SK-N-SH (cell line): Measurements from ENCODE around the gene JAG2. TPM values are rescaled to one million over a fixed set of nuclear protein-coding genes. Genes with fewer than 3 reads are reported as not detected.

ENCODE experiments used
- CTCF ChIA-PET: fragments of 300-600, 350-600 bp; formaldehyde crosslinking; extraction: SDS; loops from one replicate; lab custom pipeline; 2021; lab: Yijun Ruan, JAX
- POLR2A ChIA-PET: fragments of 350-600 bp; sonication (Branson Sonifier 250); formaldehyde crosslinking; extraction: SDS; loops from one replicate; lab custom pipeline; 2020; ENCODE audit warnings: antibody characterized with exemption, inconsistent platforms; lab: Yijun Ruan, JAX
- DNase-seq: peaks from one replicate; pipeline ENCODE4 v3.0.0; 2012
- H2AFZ ChIP-seq: fragments of 200-600 bp; sonication (generic); 2 replicates; pipeline ENCODE4 v1.8.1; 2016; ENCODE audit warnings: antibody characterized with exemption, mild to moderate bottlenecking, low read depth
- H3F3A ChIP-seq: fragments of 200-600 bp; sonication (generic); replicated peaks from 2 replicates; pipeline ENCODE3; 2016; ENCODE audit warnings: antibody characterized with exemption, mild to moderate bottlenecking; ENCODE audit not compliant: insufficient read depth
- H3K27ac ChIP-seq, 2 experiments: fragments of 200-500 bp in 1 of 2; fragments of 200-600 bp in 1 of 2; sonication (Bioruptor generic) in 1 of 2; sonication (generic), shearing (Covaris generic) in 1 of 2; 2 replicates each; pipeline versions ENCODE4 v1.5.1 to v1.6.1; 2014 to 2016; ENCODE audit warnings: low read depth in 2 of 2, inconsistent platforms in 1 of 2, low read length in 1 of 2, mild to moderate bottlenecking in 1 of 2, mixed read lengths in 1 of 2
- H3K27me3 ChIP-seq: fragments of 200-600 bp; sonication (generic), shearing (Covaris generic); 2 replicates; pipeline ENCODE4 v1.6.1; 2016; ENCODE audit warnings: mixed run types; ENCODE audit not compliant: insufficient read depth
- H3K36me3 ChIP-seq, 2 experiments: fragments of 200-500 bp in 1 of 2; fragments of 200-600 bp in 1 of 2; sonication (Bioruptor generic) in 1 of 2; sonication (generic) in 1 of 2; replicated peaks in 1 of 2; 2 replicates each; pipeline versions ENCODE3 to v1.5.1; 2014 to 2016; ENCODE audit warnings: low read length in 1 of 2, mild to moderate bottlenecking in 1 of 2; ENCODE audit not compliant: insufficient read depth in 2 of 2, control insufficient read depth in 1 of 2
- H3K4me1 ChIP-seq, 2 experiments: fragments of 200-500 bp in 1 of 2; fragments of 200-600 bp in 1 of 2; sonication (Bioruptor generic) in 1 of 2; sonication (generic), shearing (Covaris generic) in 1 of 2; 2 replicates each; pipeline versions ENCODE4 v1.5.1 to v1.6.1; 2014 to 2016; ENCODE audit warnings: low read depth in 1 of 2, low read length in 1 of 2, mixed run types in 1 of 2; ENCODE audit not compliant: insufficient read depth in 2 of 2, control insufficient read depth in 1 of 2
- H3K4me2 ChIP-seq: fragments of 200-600 bp; sonication (generic), shearing (Covaris generic); 2 replicates; pipeline ENCODE4 v1.6.1; 2017; ENCODE audit warnings: mixed run types
- H3K4me3 ChIP-seq, 2 experiments: fragments of 200-500 bp in 1 of 2; fragments of 200-600 bp in 1 of 2; sonication (Bioruptor generic) in 1 of 2; sonication (generic), shearing (Covaris generic) in 1 of 2; 2 replicates each; pipeline versions ENCODE4 v1.5.1 to v1.8.1; 2014 to 2016; ENCODE audit warnings: low read depth in 2 of 2, inconsistent platforms in 1 of 2, low read length in 1 of 2, mild to moderate bottlenecking in 1 of 2, mixed read lengths in 1 of 2, moderate library complexity in 1 of 2
- H3K79me2 ChIP-seq: fragments of 200-600 bp; sonication (generic); 2 replicates; pipeline ENCODE4 v1.8.1; 2017; ENCODE audit warnings: mild to moderate bottlenecking; ENCODE audit not compliant: insufficient read depth
- H3K9ac ChIP-seq: fragments of 200-600 bp; sonication (generic); 2 replicates; pipeline ENCODE4 v1.6.1; 2017; ENCODE audit warnings: mixed run types
- H3K9me2 ChIP-seq: fragments of 200-600 bp; sonication (generic); 2 replicates; pipeline ENCODE4 v1.6.1; 2017; ENCODE audit warnings: mixed run types
- H3K9me3 ChIP-seq: fragments of 200-600 bp; sonication (generic); 2 replicates; pipeline ENCODE4 v1.6.1; 2017; ENCODE audit warnings: mixed run types, mild to moderate bottlenecking, moderate library complexity
- H4K20me1 ChIP-seq: fragments of 200-600 bp; sonication (generic); 2 replicates; pipeline ENCODE4 v1.6.1; 2017; ENCODE audit warnings: mild to moderate bottlenecking, mixed run types; ENCODE audit not compliant: insufficient read depth
- CHD2 ChIP-seq: fragments of 150-350 bp; IDR thresholded peaks from 2 replicates; pipeline ENCODE4 v1.6.1; 2018; ENCODE audit warnings: low read length; ENCODE audit not compliant: partially characterized antibody
- EP300 ChIP-seq, 2 experiments: IDR thresholded peaks; 2 replicates each; pipeline versions ENCODE4 v1.4.0 to v1.6.1; 2012; ENCODE audit warnings: borderline replicate concordance in 1 of 2, low read depth in 1 of 2, low read length in 1 of 2
- FOXJ3 ChIP-seq: sonication (generic); formaldehyde crosslinking; IDR thresholded peaks from 2 replicates; pipeline ENCODE4 v1.5.1; 2020; ENCODE audit warnings: mild to moderate bottlenecking, missing genetic modification reagents
- GABPA ChIP-seq: IDR thresholded peaks from 2 replicates; pipeline ENCODE4 v1.4.0; 2012; ENCODE audit warnings: low read depth, mild to moderate bottlenecking
- MXI1 ChIP-seq: IDR thresholded peaks from 2 replicates; pipeline ENCODE4 v1.6.1; 2012; ENCODE audit warnings: mild to moderate bottlenecking, low read depth, low read length, improper control_type of control experiment
- NRF1 ChIP-seq: IDR thresholded peaks from 2 replicates; pipeline ENCODE4 v1.6.1; 2012; ENCODE audit warnings: low read depth, mild to moderate bottlenecking, low read length
- RCOR1 ChIP-seq: fragments of 150-350 bp; IDR thresholded peaks from 2 replicates; pipeline ENCODE4 v1.6.1; 2017; ENCODE audit warnings: antibody characterized with exemption, low read length
- RFX5 ChIP-seq: IDR thresholded peaks from 2 replicates; pipeline ENCODE4 v1.6.1; 2012; ENCODE audit warnings: mild to moderate bottlenecking, improper control_type of control experiment, low read length
- RXRA ChIP-seq: IDR thresholded peaks from 2 replicates; pipeline ENCODE4 v1.4.0; 2012; ENCODE audit warnings: low read depth, mild to moderate bottlenecking, borderline replicate concordance
- TAF1 ChIP-seq: IDR thresholded peaks from 2 replicates; pipeline ENCODE4 v1.6.1; 2012; ENCODE audit warnings: low read depth, mild to moderate bottlenecking, low read length, moderate library complexity, borderline replicate concordance
- WGBS: methylation state at CpG from one replicate; pipeline ENCODE4 v1.1.6; 2017; ENCODE audit warnings: low lambda C conversion rate; 5-methylcytosine and 5-hydroxymethylcytosine counted together
- polyA plus RNA-seq, 3 experiments: library from polyadenylated mRNA; depleted of rRNA; stranded (reverse); fragments of >200 nt; gene quantifications; 2 replicates each; pipeline ENCODE4 v1.2.3, GENCODE V29; 2012
- TF ChIP-seq, protein P1 (sequence below): IDR thresholded peaks from 2 replicates; pipeline ENCODE4 v1.4.0; 2012; ENCODE audit warnings: low read depth, borderline replicate concordance
- TF ChIP-seq, protein P2 (sequence below): IDR thresholded peaks from 2 replicates; pipeline ENCODE4 v1.4.0; 2012; ENCODE audit warnings: low read depth, borderline replicate concordance
- TF ChIP-seq, protein P3 (sequence below): fragments of 150-350 bp; IDR thresholded peaks from 2 replicates; pipeline ENCODE4 v1.6.1; 2017; ENCODE audit warnings: antibody characterized with exemption, low read length, low read depth, borderline replicate concordance
- TF ChIP-seq, protein P4 (sequence below): IDR thresholded peaks from 2 replicates; pipeline ENCODE4 v1.4.0; 2012; ENCODE audit warnings: low read depth

JAG2 gene
- polyA plus RNA-seq, 1 of the 3 experiments (the other 2 are of a cell fraction): 1.7 TPM

DNA sequence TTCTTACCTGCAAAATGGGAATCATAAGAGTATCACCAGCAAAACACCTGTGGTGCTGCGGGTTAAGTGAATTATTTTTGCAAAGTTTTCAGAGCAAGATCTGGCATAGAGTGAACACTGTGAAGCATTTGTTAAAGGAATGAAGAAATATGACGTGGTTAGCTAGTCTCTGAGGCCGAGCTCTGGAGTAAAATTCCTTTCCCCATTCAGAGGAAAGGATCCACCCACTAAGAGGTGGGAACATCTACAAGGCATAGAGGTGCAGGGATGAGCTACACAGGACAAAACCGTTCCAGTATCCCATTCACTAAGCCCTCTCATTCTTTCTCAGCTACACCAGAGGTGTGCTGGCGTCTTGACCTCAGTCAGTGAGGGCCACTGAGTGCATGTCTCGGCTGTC, 48.5 kb downstream of the JAG2 start:
- Histone ChIP-seq H3K9ac (no peak overlapping the region), H3K4me2 (no peak overlapping the region), H4K20me1 (no peaks in the 10 kb centered on the region), H3K27me3 (peaks cover 51% of the 10 kb centered on the region; the same call in 1 of the 2 replicates), H3K4me3 (no peak overlapping the region), H3K36me3 (no peaks in the 10 kb centered on the region), H3K27ac (no peak overlapping the region), H3F3A (no peaks in the 10 kb centered on the region), H3K9me3 (peaks cover 5% of the 10 kb centered on the region; the same call in 1 of the 2 replicates), H3K4me1 (no peaks in the 10 kb centered on the region)
- CTCF ChIA-PET: interaction anchor here (1.5 kb wide), 1 partner anchor 360 kb away, joined by 4 read pairs; no protein-coding TSS in a partner anchor
- POLR2A ChIA-PET: no interaction called here
- WGBS: 12% methylated on average over 6 of the region's 6 CpGs
- TF ChIP-seq RFX5 (no peak), GABPA (no peak), CHD2 (no peak)
- TF ChIP-seq, all 33 proteins: peak for 0
- no peaks in the 10 kb centered on the region for H3K9me2 ChIP-seq
- DNase-seq: no peak
- H2AFZ ChIP-seq: no peak overlapping the region
- no peaks in the 10 kb centered on the region for H3K79me2 ChIP-seq

DNA sequence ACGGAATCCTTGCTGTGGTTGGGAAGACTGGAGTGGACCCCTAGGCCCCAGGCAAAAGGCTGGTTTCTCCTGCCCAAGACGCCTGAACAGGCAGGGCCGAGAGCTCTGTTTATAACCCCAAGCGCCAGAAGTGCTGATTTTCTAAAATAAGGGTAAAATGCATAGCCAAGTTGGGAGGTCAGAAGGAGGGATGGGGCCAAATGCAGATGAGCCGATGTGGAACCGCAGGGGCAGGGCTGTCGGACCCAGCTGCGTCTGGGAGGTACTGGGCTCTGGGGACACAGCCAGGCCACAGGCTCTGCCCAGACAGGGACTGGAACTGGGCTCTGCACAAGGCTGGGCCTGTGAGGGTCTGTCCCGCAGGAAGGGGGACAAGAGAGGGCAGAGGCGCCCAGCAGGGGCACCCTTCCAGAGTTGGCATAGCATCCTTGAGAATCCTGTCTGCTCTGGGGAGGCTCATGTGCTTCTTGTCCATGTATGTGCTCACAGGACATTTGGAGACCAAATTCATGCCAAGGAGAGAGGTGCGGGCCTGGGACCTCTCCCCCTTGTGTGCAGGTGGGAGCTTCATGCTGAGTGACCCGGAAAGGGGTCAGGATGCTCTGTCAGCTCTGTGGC, 49.1 kb downstream of the JAG2 start:
- peaks cover 5% of the 10 kb centered on the region; the same call in 1 of the 2 replicates for H3K9me3 ChIP-seq
- H3K4me3 ChIP-seq: no peak overlapping the region
- H3K9ac ChIP-seq: no peak overlapping the region
- peaks cover 46% of the 10 kb centered on the region; the same call in 1 of the 2 replicates for H3K27me3 ChIP-seq
- no peaks in the 10 kb centered on the region for H3K79me2 ChIP-seq
- H3K4me1 ChIP-seq: no peaks in the 10 kb centered on the region
- POLR2A ChIA-PET: no interaction called here
- no peak for DNase-seq
- no peaks in the 10 kb centered on the region for H3F3A ChIP-seq
- no peak overlapping the region for H3K27ac ChIP-seq
- no peaks in the 10 kb centered on the region for H4K20me1 ChIP-seq
- WGBS: 52% methylated on average over 10 of the region's 12 CpGs
- no peaks in the 10 kb centered on the region for H3K9me2 ChIP-seq
- CTCF ChIA-PET: interaction anchor here (0.8 to 1.5 kb wide), 2 partner anchors 10 to 361 kb away, joined by 3 to 4 read pairs; no protein-coding TSS in a partner anchor
- H2AFZ ChIP-seq: no peak overlapping the region
- H3K4me2 ChIP-seq: no peak overlapping the region
- H3K36me3 ChIP-seq: no peaks in the 10 kb centered on the region
- TF ChIP-seq FOXJ3 (no peak), EP300 (IDR thresholded peaks at IDR 0.05; ENCODE audit: borderline replicate concordance in 1 of 2, low read depth in 1 of 2, low read length in 1 of 2) (no peak), NRF1 (no peak), RXRA (no peak), TAF1 (no peak), RCOR1 (no peak), MXI1 (no peak)
- TF ChIP-seq, protein P1, sequence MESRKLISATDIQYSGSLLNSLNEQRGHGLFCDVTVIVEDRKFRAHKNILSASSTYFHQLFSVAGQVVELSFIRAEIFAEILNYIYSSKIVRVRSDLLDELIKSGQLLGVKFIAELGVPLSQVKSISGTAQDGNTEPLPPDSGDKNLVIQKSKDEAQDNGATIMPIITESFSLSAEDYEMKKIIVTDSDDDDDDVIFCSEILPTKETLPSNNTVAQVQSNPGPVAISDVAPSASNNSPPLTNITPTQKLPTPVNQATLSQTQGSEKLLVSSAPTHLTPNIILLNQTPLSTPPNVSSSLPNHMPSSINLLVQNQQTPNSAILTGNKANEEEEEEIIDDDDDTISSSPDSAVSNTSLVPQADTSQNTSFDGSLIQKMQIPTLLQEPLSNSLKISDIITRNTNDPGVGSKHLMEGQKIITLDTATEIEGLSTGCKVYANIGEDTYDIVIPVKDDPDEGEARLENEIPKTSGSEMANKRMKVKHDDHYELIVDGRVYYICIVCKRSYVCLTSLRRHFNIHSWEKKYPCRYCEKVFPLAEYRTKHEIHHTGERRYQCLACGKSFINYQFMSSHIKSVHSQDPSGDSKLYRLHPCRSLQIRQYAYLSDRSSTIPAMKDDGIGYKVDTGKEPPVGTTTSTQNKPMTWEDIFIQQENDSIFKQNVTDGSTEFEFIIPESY: no peak
- TF ChIP-seq, protein P2, sequence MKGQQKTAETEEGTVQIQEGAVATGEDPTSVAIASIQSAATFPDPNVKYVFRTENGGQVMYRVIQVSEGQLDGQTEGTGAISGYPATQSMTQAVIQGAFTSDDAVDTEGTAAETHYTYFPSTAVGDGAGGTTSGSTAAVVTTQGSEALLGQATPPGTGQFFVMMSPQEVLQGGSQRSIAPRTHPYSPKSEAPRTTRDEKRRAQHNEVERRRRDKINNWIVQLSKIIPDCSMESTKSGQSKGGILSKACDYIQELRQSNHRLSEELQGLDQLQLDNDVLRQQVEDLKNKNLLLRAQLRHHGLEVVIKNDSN: no peak
- TF ChIP-seq, protein P3, sequence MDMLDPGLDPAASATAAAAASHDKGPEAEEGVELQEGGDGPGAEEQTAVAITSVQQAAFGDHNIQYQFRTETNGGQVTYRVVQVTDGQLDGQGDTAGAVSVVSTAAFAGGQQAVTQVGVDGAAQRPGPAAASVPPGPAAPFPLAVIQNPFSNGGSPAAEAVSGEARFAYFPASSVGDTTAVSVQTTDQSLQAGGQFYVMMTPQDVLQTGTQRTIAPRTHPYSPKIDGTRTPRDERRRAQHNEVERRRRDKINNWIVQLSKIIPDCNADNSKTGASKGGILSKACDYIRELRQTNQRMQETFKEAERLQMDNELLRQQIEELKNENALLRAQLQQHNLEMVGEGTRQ: no peak
- TF ChIP-seq, protein P4, sequence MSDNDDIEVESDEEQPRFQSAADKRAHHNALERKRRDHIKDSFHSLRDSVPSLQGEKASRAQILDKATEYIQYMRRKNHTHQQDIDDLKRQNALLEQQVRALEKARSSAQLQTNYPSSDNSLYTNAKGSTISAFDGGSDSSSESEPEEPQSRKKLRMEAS: no peak
